ENCODE measurements around the gene ANAPC2.
A peak's percentile ranks its signal among the peaks of the same experiment; 100 is the strongest.

The ANAPC2 gene

GRCh38 chr9:137188490-137189296, at the start of gene ANAPC2, which contains the start of gene SSNA1:
Gene ANAPC2 (minus strand): TSS chr9:137188560. CDS start chr9:137188532, 28 bp downstream.
Gene SSNA1 (plus strand): TSS chr9:137188676. CDS start chr9:137188727, 51 bp downstream.
- peak; percentile 96 for DNase-seq

- peak; percentile 51 for DNase-seq
Observed at GRCh38 chr9:137236936-137237421, 48.6 kb upstream of the ANAPC2 start.

- DNase-seq: peak; percentile 90
Observed at GRCh38 chr9:137236238-137236935, 48.0 kb upstream of the ANAPC2 start.

- DNase-seq: no peak
Observed at GRCh38 chr9:137235424-137236237, 47.3 kb upstream of the ANAPC2 start.

- no peak for DNase-seq
Observed at GRCh38 chr9:137234758-137235423, 46.5 kb upstream of the ANAPC2 start.

GRCh38 chr9:137234055-137234697, 45.8 kb upstream of the ANAPC2 start:
- DNase-seq: no peak

- no peak for DNase-seq
Observed at GRCh38 chr9:137233143-137233980, 45.0 kb upstream of the ANAPC2 start.

- no peak for DNase-seq
Observed at GRCh38 chr9:137232510-137232909, 44.1 kb upstream of the ANAPC2 start.

- no peak for DNase-seq
Observed at GRCh38 chr9:137232101-137232500, 43.7 kb upstream of the ANAPC2 start.

- no peak for DNase-seq
Observed at GRCh38 chr9:137231372-137232039, 43.1 kb upstream of the ANAPC2 start.

- DNase-seq: no peak
Observed at GRCh38 chr9:137230705-137231371, 42.5 kb upstream of the ANAPC2 start, which contains the start of gene SLC34A3. Gene SLC34A3 (plus strand): TSS chr9:137230901. CDS start chr9:137231703, 802 bp downstream.

- no peak for DNase-seq
Observed at GRCh38 chr9:137229903-137230704, 41.7 kb upstream of the ANAPC2 start.

GRCh38 chr9:137228968-137229896, 40.9 kb upstream of the ANAPC2 start:
- DNase-seq: no peak

GRCh38 chr9:137228506-137228967, 40.2 kb upstream of the ANAPC2 start:
- DNase-seq: no peak

GRCh38 chr9:137227853-137228505, 39.6 kb upstream of the ANAPC2 start:
- no peak for DNase-seq

- DNase-seq: peak; percentile 79
Observed at GRCh38 chr9:137227054-137227852, 38.9 kb upstream of the ANAPC2 start, which contains the start of gene RNF224. Gene RNF224 (plus strand): TSS chr9:137227502. CDS start chr9:137228336, 834 bp downstream.

All from femur (tissue), 1 donor.